Tibial nerve (tissue), 4 donors: Measurements from ENCODE around the gene MED15. TPM values are rescaled to one million over a fixed set of nuclear protein-coding genes. Genes with fewer than 3 reads are reported as not detected.

Source experiments
- DNase-seq, 2 donors: peaks; one replicate each; pipeline ENCODE4 v3.0.0-alpha.2; 2019; ENCODE audit warnings: low spot score in 2 of 2
- H3K27ac ChIP-seq, 4 donors: fragments of 200-600 bp; sonication (generic) in 3 of 4; one replicate each; pipeline ENCODE4 v1.5.1; 2017 to 2019; ENCODE audit warnings: mild to moderate bottlenecking in 1 of 4
- H3K27me3 ChIP-seq, 2 donors: fragments of 200-600 bp; sonication (generic) in 1 of 2; one replicate each; pipeline versions ENCODE4 v1.5.1 to v1.6.0; 2017 to 2019
- H3K36me3 ChIP-seq, 3 donors: fragments of 200-600 bp; sonication (generic); one replicate each; pipeline ENCODE4 v1.5.1; 2018 to 2019
- H3K4me1 ChIP-seq, 4 donors: fragments of 200-600 bp; sonication (generic) in 3 of 4; one replicate each; pipeline ENCODE4 v1.5.1; 2017 to 2019
- H3K4me3 ChIP-seq, 4 donors: fragments of 200-600 bp; sonication (generic) in 3 of 4; one replicate each; pipeline ENCODE4 v1.5.1; 2017 to 2019; ENCODE audit warnings: mild to moderate bottlenecking in 1 of 4, moderate library complexity in 1 of 4
- H3K9me3 ChIP-seq, 4 donors: fragments of 200-600 bp; sonication (generic) in 3 of 4; one replicate each; pipeline ENCODE4 v1.5.1; 2017 to 2019
- CTCF ChIP-seq, 5 experiments: fragments of 200-600 bp in 3 of 5; fragments of 450-650 bp in 2 of 5; sonication (generic) in 3 of 5; IDR thresholded peaks; one replicate each; pipeline ENCODE4 v1.5.1; 2016 to 2019; ENCODE audit warnings: antibody characterized with exemption in 5 of 5, mild to moderate bottlenecking in 3 of 5, moderate library complexity in 2 of 5
- EP300 ChIP-seq, 2 donors: sonication (generic); formaldehyde crosslinking; IDR thresholded peaks; one replicate each; pipeline ENCODE4 v1.6.1; 2017; ENCODE audit warnings: antibody characterized with exemption in 2 of 2, mild to moderate bottlenecking in 1 of 2
- POLR2A ChIP-seq, 2 donors: fragments of 450-650 bp; IDR thresholded peaks; one replicate each; pipeline ENCODE4 v1.6.1; 2017; ENCODE audit warnings: antibody characterized with exemption in 2 of 2, mild to moderate bottlenecking in 2 of 2, moderate library complexity in 2 of 2
- WGBS, 2 donors: methylation state at CpG; one replicate each; pipeline ENCODE4 v1.1.5; 2018; 5-methylcytosine and 5-hydroxymethylcytosine counted together
- total RNA-seq, 4 donors: library from RNA; depleted of rRNA; stranded (reverse); fragments of >200 nt; gene quantifications; one replicate each; pipeline ENCODE4 v1.1.0, GENCODE V29; 2016

MED15 gene
- total RNA-seq, 4 donors from 2014 or later: 49.2 to 147 (median 102) TPM

GRCh38 chr22:20490941-20491307 lies 16.5 kb upstream of the MED15 start:
- 95 to 100% methylated on average over 1 of the region's 1 CpG for WGBS, 2 donors
- Histone ChIP-seq H3K27ac (no peak overlapping the region), H3K4me1 (peaks cover 0 to 27% (median 13%) of the 10 kb centered on the region in 4 donors)

DNA sequence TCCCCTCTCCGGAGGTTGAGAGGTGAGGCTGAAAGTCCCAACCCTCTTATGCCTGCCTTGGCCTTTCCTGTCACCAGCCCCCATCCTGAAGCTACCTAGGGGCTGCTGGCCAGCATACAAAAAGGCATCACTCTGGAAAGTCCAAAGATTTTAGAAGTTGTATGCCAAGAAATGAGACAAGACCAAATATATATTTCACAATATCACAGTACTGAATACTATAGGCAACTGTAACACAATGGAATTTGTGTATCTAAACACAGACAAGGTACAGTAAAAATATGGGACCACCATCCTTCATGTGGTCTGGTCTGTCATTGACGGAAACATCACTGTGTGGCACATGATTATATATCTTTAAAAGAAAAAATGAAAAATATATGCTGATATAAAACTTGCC lies 16.1 kb upstream of the MED15 start:
- Histone ChIP-seq H3K27ac (no peak overlapping the region), H3K36me3 (peaks cover 0 to 19% (median 0%) of the 10 kb centered on the region in 3 donors), H3K4me3 (no peak overlapping the region), H3K9me3 (no peaks in the 10 kb centered on the region), H3K27me3 (no peaks in the 10 kb centered on the region), H3K4me1 (peaks cover 0 to 27% (median 13%) of the 10 kb centered on the region in 4 donors)
- no peak for DNase-seq
- TF ChIP-seq EP300 (IDR thresholded peaks at IDR 0.05): no peak
- no peak for TF ChIP-seq CTCF (IDR thresholded peaks at IDR 0.05)
- TF ChIP-seq POLR2A (IDR thresholded peaks at IDR 0.05): no peak
- WGBS, 2 donors: 90 to 94% methylated on average over 2 of the region's 2 CpGs

More at GRCh38 chr22:20490941-20491307, 16.5 kb upstream of the MED15 start:
- Histone ChIP-seq H3K36me3 (peaks cover 0 to 19% (median 0%) of the 10 kb centered on the region in 3 donors), H3K27me3 (no peaks in the 10 kb centered on the region), H3K9me3 (no peaks in the 10 kb centered on the region), H3K4me3 (no peak overlapping the region)
- DNase-seq: no peak
- TF ChIP-seq CTCF (IDR thresholded peaks at IDR 0.05): no peak

DNA sequence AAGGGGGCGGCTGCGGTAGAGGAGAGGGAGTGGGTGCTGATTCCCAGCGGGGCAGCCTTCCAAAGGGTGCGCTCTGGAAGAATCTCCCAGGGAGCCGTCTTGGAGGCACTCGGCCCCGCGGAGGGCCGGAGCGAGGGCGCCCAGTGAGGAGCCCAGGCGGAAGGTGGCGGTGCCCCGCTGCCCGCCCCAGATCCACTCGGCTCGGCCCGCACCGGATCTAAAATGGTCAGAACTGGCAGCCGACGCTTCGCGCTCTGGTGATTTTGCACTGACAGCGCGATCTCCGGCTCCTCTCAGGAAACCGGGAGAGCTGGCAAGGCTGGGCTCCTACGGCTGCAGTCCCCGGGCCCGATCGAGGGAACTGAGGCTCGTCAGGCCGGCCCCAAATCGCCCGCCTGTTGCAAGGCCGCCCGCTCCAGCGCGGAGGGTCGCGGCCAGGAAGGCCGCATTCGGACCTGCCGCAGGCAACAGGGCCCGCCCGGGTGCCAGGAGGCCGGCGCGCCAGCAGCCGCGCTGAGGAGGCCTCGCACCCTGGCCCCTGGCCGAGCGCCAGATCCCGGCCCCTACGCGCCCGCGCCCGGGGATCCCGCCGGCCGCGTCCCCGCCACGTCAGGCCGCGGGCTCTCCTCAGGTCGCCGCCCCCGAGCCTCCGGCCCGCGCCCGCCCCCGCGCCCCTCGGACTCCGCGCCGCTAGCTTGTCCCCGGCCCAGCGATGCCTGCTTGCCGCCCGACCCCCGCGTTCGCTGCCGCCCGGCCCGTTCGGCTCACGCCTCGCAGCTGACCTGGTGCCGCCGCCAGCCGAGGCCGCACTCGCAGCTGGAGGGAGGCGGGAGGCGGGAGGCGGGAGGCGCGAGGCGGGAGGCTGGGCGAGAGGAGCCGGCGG lies 12.2 kb upstream of the MED15 start, which contains the start of gene KLHL22:
Gene KLHL22 (minus strand): TSS at position 818 of the 883 bp plus-strand sequence. CDS start 6,584 bp downstream, outside the sequence.
- peak within 1 kb of the TSS; percentile 50 to 78 (median 75) for H3K4me3 ChIP-seq
- 0% methylated on average over 8 to 54 of the region's 108 CpGs for WGBS, 2 donors
- H3K27ac ChIP-seq: peak within 1 kb of the TSS; percentile 91 to 98 (median 95)
- peaks cover 0 to 12% (median 0%) of the 10 kb centered on the region in 3 donors for H3K36me3 ChIP-seq
- peak in 1 of 2 donors; percentile 24 for DNase-seq
- peaks cover 0 to 34% (median 16%) of the 10 kb centered on the region in 4 donors for H3K4me1 ChIP-seq
- H3K9me3 ChIP-seq: no peaks in the 10 kb centered on the region
- no peaks in the 10 kb centered on the region for H3K27me3 ChIP-seq
- TF ChIP-seq CTCF (IDR thresholded peaks at IDR 0.05): no peak
- TF ChIP-seq POLR2A (IDR thresholded peaks at IDR 0.05): no peak
- TF ChIP-seq EP300 (IDR thresholded peaks at IDR 0.05): no peak

GRCh38 chr22:20495861-20496681 lies 11.3 kb upstream of the MED15 start:
- DNase-seq: peak; percentile 79 to 82
- H3K9me3 ChIP-seq: no peaks in the 10 kb centered on the region
- TF ChIP-seq CTCF (IDR thresholded peaks at IDR 0.05): peak; percentile 87 to 95 (median 91)
- peak; percentile 66 to 78 for TF ChIP-seq POLR2A (IDR thresholded peaks at IDR 0.05)
- TF ChIP-seq EP300 (IDR thresholded peaks at IDR 0.05): peak in 1 of 2 donors; percentile 64
- H3K4me3 ChIP-seq: peak overlapping the region; percentile 47 to 78 (median 61)
- no peaks in the 10 kb centered on the region for H3K27me3 ChIP-seq
- 1% methylated on average over 38 to 47 of the region's 54 CpGs for WGBS, 2 donors
- H3K36me3 ChIP-seq: peaks cover 0 to 19% (median 0%) of the 10 kb centered on the region in 3 donors
- peaks cover 0 to 34% (median 16%) of the 10 kb centered on the region in 4 donors for H3K4me1 ChIP-seq
- H3K27ac ChIP-seq: peak overlapping the region; percentile 91 to 98 (median 95)
